K562 (cell line): ENCODE results near the gene TMEM267. TPM values are rescaled to one million over a fixed set of nuclear protein-coding genes. Genes with fewer than 3 reads are reported as not detected.
A peak's percentile ranks its signal among the peaks of the same experiment; 100 is the strongest.

Source experiments
- CBFA2T2 ChIP-seq: fragments of 450-650 bp; conservative IDR thresholded peaks from 2 replicates; pipeline ENCODE4 v1.6.1; 2017; ENCODE audit warnings: mild to moderate bottlenecking
- RCOR1 ChIP-seq, 2 experiments: IDR thresholded peaks; 2 replicates each; pipeline ENCODE4 v1.6.1; 2012; ENCODE audit warnings: low read depth in 2 of 2, low read length in 2 of 2, borderline replicate concordance in 1 of 2, improper control_type of control experiment in 1 of 2
- ZNF76 ChIP-seq: fragments of 250-450 bp; sonication (Bioruptor Pico); IDR thresholded peaks from 2 replicates; pipeline ENCODE4 v1.4.0; 2020; ENCODE audit warnings: mild to moderate bottlenecking, moderate library complexity, borderline replicate concordance
- polyA plus RNA-seq, 8 experiments: library from polyadenylated mRNA; depleted of rRNA in 4 of 8; stranded (reverse) in 5 of 8; unstranded in 3 of 8; fragments of >200 nt; fragmentation: Nextera tagmentation in 2 of 8; fragmentation: Illumina TruSeq in 1 of 8; extraction: Ambion mirVana in 2 of 8; extraction: Trizol in 1 of 8; gene quantifications; 2 replicates each; pipeline versions ENCODE4 v1.2.1 to v1.2.3, GENCODE V29; 2011 to 2014; ENCODE audit warnings: inconsistent platforms in 1 of 8, missing spikeins in 1 of 8
- total RNA-seq, 7 experiments: library from RNA; depleted of rRNA in 6 of 7; stranded (reverse); fragments of >200 nt in 6 of 7; fragmentation: Illumina TruSeq in 2 of 7; extraction: Trizol in 2 of 7; gene quantifications; 2 replicates each; pipeline versions ENCODE4 v1.2.1 to v1.2.3, GENCODE V29; 2011 to 2021; ENCODE audit warnings: low replicate concordance in 1 of 7
- TF ChIP-seq, protein P1 (sequence below), 2 experiments: fragments of 450-650 bp; formaldehyde crosslinking in 1 of 2; IDR thresholded peaks; 2 replicates each; pipeline versions ENCODE4 v1.4.0 to v1.6.1; 2014 to 2020; ENCODE audit warnings: mild to moderate bottlenecking in 2 of 2, borderline replicate concordance in 1 of 2, low read depth in 1 of 2

Gene TMEM267
- total and polyA plus RNA-seq, 9 of the 15 experiments (the other 6 are each of a cell fraction or from before 2014, with no cell fraction given): 8.1 to 61.1 (median 17.8) TPM

GRCh38 chr5:43520615-43521014 is 37.0 kb upstream of the TMEM267 start (continued):
- TF ChIP-seq, protein P1, sequence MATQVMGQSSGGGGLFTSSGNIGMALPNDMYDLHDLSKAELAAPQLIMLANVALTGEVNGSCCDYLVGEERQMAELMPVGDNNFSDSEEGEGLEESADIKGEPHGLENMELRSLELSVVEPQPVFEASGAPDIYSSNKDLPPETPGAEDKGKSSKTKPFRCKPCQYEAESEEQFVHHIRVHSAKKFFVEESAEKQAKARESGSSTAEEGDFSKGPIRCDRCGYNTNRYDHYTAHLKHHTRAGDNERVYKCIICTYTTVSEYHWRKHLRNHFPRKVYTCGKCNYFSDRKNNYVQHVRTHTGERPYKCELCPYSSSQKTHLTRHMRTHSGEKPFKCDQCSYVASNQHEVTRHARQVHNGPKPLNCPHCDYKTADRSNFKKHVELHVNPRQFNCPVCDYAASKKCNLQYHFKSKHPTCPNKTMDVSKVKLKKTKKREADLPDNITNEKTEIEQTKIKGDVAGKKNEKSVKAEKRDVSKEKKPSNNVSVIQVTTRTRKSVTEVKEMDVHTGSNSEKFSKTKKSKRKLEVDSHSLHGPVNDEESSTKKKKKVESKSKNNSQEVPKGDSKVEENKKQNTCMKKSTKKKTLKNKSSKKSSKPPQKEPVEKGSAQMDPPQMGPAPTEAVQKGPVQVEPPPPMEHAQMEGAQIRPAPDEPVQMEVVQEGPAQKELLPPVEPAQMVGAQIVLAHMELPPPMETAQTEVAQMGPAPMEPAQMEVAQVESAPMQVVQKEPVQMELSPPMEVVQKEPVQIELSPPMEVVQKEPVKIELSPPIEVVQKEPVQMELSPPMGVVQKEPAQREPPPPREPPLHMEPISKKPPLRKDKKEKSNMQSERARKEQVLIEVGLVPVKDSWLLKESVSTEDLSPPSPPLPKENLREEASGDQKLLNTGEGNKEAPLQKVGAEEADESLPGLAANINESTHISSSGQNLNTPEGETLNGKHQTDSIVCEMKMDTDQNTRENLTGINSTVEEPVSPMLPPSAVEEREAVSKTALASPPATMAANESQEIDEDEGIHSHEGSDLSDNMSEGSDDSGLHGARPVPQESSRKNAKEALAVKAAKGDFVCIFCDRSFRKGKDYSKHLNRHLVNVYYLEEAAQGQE (IDR thresholded peaks at IDR 0.05; ENCODE audit: borderline replicate concordance): no peak
- TF ChIP-seq, protein P1 (CRISPR knock-in tag; IDR thresholded peaks at IDR 0.05; ENCODE audit: low read depth): no peak
- TF ChIP-seq RCOR1 (IDR thresholded peaks at IDR 0.05; ENCODE audit: borderline replicate concordance in 1 of 2, low read depth in 2 of 2, low read length in 2 of 2): peak in 1 of 2 experiments; percentile 65; a peak in 2 of 4 replicates
- TF ChIP-seq CBFA2T2: peak; percentile 20; the same call in 1 of the 2 replicates
- TF ChIP-seq ZNF76 (CRISPR knock-in tag): no peak
